IPS DF 6.9 (cell line): ENCODE results near the gene EDC3.
"Not testable (repeated sequence)": the region's sequence is repeated elsewhere in the genome, so short reads cannot be mapped to it uniquely, and the experiment has no call there.

ENCODE experiments used
- DNase-seq: peaks from one replicate; pipeline ENCODE4 v3.0.0-alpha.2; 2013; ENCODE audit warnings: low read depth, low spot score
- H3K27ac ChIP-seq: one replicate; pipeline ENCODE4 v1.5.1; 2013; ENCODE audit warnings: low read length, control low read depth
- H3K27me3 ChIP-seq: 2 replicates; pipeline ENCODE4 v1.6.1; 2013; ENCODE audit warnings: mild to moderate bottlenecking, low read length; ENCODE audit not compliant: control insufficient read depth, insufficient read depth
- H3K36me3 ChIP-seq: 2 replicates; pipeline ENCODE4 v1.6.1; 2013; ENCODE audit warnings: low read length; ENCODE audit not compliant: control insufficient read depth, insufficient read depth
- H3K4me1 ChIP-seq: 2 replicates; pipeline ENCODE4 v1.6.1; 2013; ENCODE audit warnings: low read length; ENCODE audit not compliant: control insufficient read depth, insufficient read depth
- H3K4me3 ChIP-seq: 2 replicates; pipeline ENCODE4 v1.5.1; 2013; ENCODE audit warnings: mild to moderate bottlenecking, low read length
- H3K9me3 ChIP-seq: 2 replicates; pipeline ENCODE4 v1.6.1; 2013; ENCODE audit warnings: low read length, inconsistent platforms; ENCODE audit not compliant: control insufficient read depth, insufficient read depth
- WGBS: extraction: QIAGEN DNeasy Blood & Tissue Kit; methylation state at CpG from one replicate; pipeline ENCODE4 v1.1.7; 2013; ENCODE audit warnings: mixed read lengths, missing lambda C conversion rate; ENCODE audit not compliant: insufficient read length, insufficient coverage; 5-methylcytosine and 5-hydroxymethylcytosine counted together

EDC3 gene

GRCh38 chr15:74669627-74670026, 26.2 kb downstream of the EDC3 start:
- Histone ChIP-seq H3K9me3 (no peaks in the 10 kb centered on the region), H3K4me3 (no peak overlapping the region), H3K27ac (no peak overlapping the region), H3K4me1 (no peaks in the 10 kb centered on the region), H3K36me3 (peaks cover 4% of the 10 kb centered on the region; the same call in 1 of the 2 replicates), H3K27me3 (no peaks in the 10 kb centered on the region)
- no CpG with 5 or more reads among the region's 4 CpGs for WGBS
- DNase-seq, result no peak

DNA sequence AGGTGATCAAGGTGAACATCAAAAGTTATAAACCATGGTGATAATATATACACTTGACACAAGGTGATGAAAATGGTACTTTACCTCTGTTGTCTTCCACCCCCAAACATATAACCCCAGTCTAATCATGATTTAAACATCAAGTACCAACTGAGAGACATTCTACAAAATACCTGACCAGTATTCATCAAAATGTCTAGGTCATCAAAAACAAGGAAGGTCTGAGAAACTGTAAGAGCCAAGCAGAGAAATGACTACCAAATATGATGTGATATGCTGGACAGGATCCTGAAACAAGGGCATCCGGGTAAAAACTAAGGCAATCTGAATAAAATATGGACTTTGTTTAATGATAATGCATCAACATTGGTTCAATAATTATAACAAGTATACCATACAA, 27.8 kb downstream of the EDC3 start:
- Histone ChIP-seq H3K9me3 (no peaks in the 10 kb centered on the region), H3K4me1 (no peaks in the 10 kb centered on the region), H3K27me3 (no peaks in the 10 kb centered on the region), H3K27ac (no peak overlapping the region), H3K4me3 (no peak overlapping the region), H3K36me3 (peaks cover 4% of the 10 kb centered on the region; the same call in 1 of the 2 replicates)
- no peak for DNase-seq
- WGBS, result no CpG with 5 or more reads among the region's 1 CpG

DNA sequence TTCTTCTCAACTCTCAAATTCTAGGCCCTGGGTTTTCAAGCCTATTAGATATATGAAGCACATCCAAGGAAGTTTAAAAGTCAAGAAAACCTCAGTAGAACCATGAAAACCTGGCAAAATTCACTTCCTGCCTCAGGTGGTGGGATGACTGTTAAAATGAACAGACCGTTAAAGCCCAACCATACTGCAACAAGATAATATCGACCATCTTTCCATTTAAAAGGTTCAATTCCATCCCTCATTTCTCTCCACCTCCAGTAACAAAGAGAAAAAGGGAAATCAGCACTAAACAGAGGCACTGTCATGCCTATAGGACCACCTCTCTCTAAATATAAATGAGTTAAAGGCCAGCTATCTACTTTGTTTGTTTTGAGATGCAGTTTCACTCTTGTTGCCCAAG, 31.2 kb downstream of the EDC3 start:
- no peak for DNase-seq
- Histone ChIP-seq H3K4me1 (no peaks in the 10 kb centered on the region), H3K27me3 (no peaks in the 10 kb centered on the region), H3K9me3 (no peaks in the 10 kb centered on the region), H3K36me3 (no peaks in the 10 kb centered on the region), H3K27ac (no peak overlapping the region), H3K4me3 (no peak overlapping the region)
- WGBS, result no CpG with 5 or more reads among the region's 2 CpGs

GRCh38 chr15:74664028-74664616, 31.7 kb downstream of the EDC3 start:
- H3K27ac ChIP-seq, result no peak overlapping the region
- no peaks in the 10 kb centered on the region for H3K27me3 ChIP-seq
- WGBS, result no CpG with 5 or more reads among the region's 2 CpGs
- no peak for DNase-seq
- H3K36me3 ChIP-seq, result no peaks in the 10 kb centered on the region
- H3K9me3 ChIP-seq, result no peaks in the 10 kb centered on the region
- H3K4me1 ChIP-seq, result no peaks in the 10 kb centered on the region
- H3K4me3 ChIP-seq, result no peak overlapping the region

- no peak overlapping the region for H3K4me3 ChIP-seq
- no peaks in the 10 kb centered on the region for H3K36me3 ChIP-seq
- no peaks in the 10 kb centered on the region for H3K9me3 ChIP-seq
- no CpG with 5 or more reads among the region's 8 CpGs for WGBS
- H3K27me3 ChIP-seq, result no peaks in the 10 kb centered on the region
- DNase-seq, result no peak
- H3K27ac ChIP-seq, result no peak overlapping the region
- no peaks in the 10 kb centered on the region for H3K4me1 ChIP-seq
These were observed 32.4 kb downstream of the EDC3 start for GRCh38 chr15:74663303-74664027.

DNA sequence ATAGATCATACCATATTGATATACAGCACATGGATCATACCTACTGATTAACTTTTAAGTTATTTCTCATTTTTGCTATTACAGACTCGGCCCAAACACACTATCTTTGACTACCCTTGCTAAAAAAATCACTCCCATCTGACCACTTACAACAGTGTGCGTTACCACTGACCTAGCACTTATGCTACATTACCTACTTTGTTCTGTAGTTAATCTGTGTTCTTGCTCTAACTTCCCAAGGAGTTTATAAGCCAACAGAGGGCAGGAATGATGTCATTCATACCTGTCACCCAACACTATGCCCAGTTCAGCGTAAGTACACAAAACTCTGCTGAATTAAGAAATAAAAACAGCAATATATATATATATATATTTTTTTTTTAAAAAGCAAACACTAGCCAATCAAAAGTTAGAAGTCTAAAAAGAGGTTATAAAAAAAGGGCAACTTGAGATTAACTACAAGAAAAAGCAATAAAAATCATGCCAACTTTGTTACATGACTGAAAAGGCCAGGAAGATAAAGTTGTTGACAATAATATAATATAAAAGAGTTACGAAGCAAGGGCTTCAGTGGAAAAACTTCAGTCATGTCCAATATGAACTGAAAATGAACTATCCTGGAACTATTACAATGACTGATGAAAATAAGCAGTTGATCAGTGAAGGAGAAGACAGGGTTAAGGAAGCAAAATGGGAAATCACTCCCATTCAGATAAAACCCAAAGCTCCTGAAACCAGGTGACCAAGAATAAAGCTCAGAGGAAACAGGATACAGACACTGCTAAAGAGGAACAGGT, 33.6 kb downstream of the EDC3 start:
- no peak overlapping the region for H3K27ac ChIP-seq
- H3K27me3 ChIP-seq, result no peaks in the 10 kb centered on the region
- no peaks in the 10 kb centered on the region for H3K4me1 ChIP-seq
- H3K9me3 ChIP-seq, result no peaks in the 10 kb centered on the region
- H3K36me3 ChIP-seq, result no peaks in the 10 kb centered on the region
- no peak for DNase-seq
- no peak overlapping the region for H3K4me3 ChIP-seq
- no CpG with 5 or more reads among the region's 4 CpGs for WGBS

DNA sequence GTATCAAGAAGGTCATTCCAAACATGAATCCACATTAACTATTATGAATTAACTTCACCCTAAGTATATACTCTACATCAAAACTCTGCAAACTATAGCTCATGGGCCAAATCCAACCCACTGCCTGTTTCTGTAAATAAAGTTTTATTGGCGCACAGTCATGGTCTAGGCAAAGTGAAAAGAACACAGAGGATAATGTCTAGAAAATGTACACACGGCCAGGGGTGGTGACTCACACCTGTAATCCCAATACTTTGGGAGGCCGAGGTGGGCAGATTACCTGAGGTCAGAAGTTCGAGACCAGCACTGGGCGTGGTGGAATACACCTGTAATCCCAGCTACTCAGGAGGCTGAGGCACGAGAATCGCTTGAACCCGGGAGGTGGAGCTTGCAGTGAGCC, 34.5 kb downstream of the EDC3 start:
- H3K9me3 ChIP-seq, H3K27me3 ChIP-seq, H3K4me1 ChIP-seq, H3K27ac ChIP-seq, H3K36me3 ChIP-seq, DNase-seq, H3K4me3 ChIP-seq: not testable (repeated sequence)
- no CpG with 5 or more reads among the region's 8 CpGs for WGBS

GRCh38 chr15:74657846-74658245, 38.0 kb downstream of the EDC3 start:
- H3K27ac ChIP-seq, result no peak overlapping the region
- no CpG with 5 or more reads among the region's 3 CpGs for WGBS

DNA sequence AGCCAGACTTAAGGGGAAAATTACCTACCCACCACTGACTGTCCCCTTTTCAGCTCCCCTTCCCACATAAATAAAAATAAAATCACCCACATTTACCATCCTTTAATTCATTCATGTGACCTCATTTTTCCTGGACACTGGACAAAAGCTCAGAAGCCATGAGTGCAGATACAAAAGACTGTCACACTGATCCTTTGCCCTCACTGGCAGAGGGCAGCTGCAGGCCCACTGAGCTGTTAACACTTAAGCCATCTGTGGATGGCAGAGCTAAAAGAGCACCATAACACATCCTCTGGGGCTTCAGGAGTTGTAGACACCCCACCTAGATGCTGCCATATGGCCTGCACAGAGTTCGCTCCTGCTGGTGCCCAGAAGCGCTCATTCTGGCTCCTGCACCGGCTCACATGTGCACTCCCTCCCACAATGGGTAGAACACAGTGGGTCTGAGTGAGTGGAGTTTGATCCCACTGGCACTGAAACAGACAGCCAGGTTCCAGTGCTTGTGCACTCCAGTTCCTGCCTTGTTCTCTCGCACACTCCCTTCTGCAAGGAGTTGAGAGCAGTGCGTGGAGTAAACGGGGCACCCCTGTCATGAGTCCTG, 38.8 kb downstream of the EDC3 start:
- Histone ChIP-seq H3K36me3 (no peaks in the 10 kb centered on the region; the same call in 1 of the 2 replicates), H3K27me3 (no peaks in the 10 kb centered on the region), H3K4me3 (no peak overlapping the region), H3K27ac (no peak overlapping the region), H3K9me3 (no peaks in the 10 kb centered on the region), H3K4me1 (no peaks in the 10 kb centered on the region)
- no CpG with 5 or more reads among the region's 6 CpGs for WGBS
- DNase-seq, result no peak

More at GRCh38 chr15:74657846-74658245, 38.0 kb downstream of the EDC3 start:
- Histone ChIP-seq H3K27me3 (no peaks in the 10 kb centered on the region), H3K4me1 (no peaks in the 10 kb centered on the region), H3K4me3 (no peak overlapping the region), H3K36me3 (no peaks in the 10 kb centered on the region; the same call in 1 of the 2 replicates), H3K9me3 (no peaks in the 10 kb centered on the region)
- DNase-seq, result no peak

GRCh38 chr15:74655424-74655823, 40.4 kb downstream of the EDC3 start:
- no peak for DNase-seq
- H3K36me3 ChIP-seq, result no peaks in the 10 kb centered on the region; the same call in 1 of the 2 replicates
- H3K4me3 ChIP-seq, result no peak overlapping the region
- no peaks in the 10 kb centered on the region for H3K27me3 ChIP-seq
- WGBS, result no CpG with 5 or more reads among the region's 7 CpGs
- H3K9me3 ChIP-seq, result no peaks in the 10 kb centered on the region
- no peaks in the 10 kb centered on the region for H3K4me1 ChIP-seq
- H3K27ac ChIP-seq, result no peak overlapping the region
